Stimulated activated CD4-positive, alpha-beta T cell treated with anti-CD3 and anti-CD28 coated beads, Interleukin-12 subunit alpha, Interleukin-12 subunit beta, amount 100 ng/mL, for 48 hours (primary cell): ENCODE results near the gene SLX4IP.

Source experiments
- DNase-seq, 3 donors: peaks; one replicate each; pipeline ENCODE4 v3.0.0-alpha.2; 2020; ENCODE audit warnings: low read depth in 2 of 3, low spot score in 1 of 3

The SLX4IP gene

DNA sequence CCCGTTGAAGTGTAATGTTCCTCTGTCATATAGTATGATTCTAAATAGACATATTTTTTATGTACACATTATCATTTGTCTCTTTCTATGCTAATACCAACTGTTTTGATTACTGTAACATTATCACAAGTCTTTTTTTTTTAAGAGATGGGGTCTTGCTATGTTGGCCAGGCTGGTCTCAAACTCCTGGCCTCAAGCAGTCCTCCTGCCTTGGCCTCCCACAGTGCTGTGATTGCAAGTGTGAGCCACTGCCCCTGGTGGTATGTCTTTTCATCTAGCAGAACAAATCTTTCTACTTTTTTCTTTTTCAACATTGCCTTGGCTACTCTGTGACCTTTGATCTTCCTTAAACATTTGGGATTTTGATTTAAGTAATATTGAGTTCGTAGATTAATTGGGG is 57.7 kb downstream of the SLX4IP start:
- DNase-seq: no peak

DNA sequence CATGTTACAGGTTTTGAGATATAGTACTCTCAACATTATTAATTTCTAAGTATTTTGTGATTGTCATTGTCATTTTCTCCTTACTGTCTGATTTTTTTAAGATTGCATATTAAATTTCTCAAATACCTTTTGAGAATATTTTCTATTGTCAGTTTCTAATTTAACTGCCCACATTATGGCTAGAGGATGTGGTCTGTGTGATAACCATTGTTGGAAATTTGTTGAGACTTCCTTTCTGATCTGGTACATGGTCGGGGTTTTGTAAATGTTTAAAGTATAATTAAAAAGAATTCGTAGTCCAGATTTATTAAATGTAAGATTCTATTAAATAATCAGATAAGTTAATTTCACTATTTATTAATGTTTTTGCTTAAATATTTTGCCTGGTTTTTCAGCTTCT is 60.1 kb downstream of the SLX4IP start:
- DNase-seq: no peak

DNA sequence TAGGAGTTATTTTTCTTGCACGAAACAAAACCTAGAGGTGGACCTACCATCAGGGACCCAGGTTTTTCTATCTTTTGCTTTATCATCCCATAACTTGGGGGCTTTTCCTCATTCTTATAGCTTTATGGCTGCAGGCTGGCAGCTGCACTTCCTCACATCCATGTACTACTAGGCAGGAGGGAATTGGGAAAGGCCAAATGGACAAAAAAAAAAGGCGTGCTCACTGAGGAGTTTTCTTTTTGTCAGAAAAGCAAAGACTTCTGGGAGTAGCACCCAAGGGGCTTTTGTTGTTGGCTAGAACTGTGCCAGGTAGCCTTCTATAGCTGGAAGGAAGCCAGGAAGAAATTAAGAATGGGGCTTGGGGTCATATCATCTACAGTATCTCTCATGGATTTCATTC is 61.4 kb downstream of the SLX4IP start:
- no peak for DNase-seq

DNA sequence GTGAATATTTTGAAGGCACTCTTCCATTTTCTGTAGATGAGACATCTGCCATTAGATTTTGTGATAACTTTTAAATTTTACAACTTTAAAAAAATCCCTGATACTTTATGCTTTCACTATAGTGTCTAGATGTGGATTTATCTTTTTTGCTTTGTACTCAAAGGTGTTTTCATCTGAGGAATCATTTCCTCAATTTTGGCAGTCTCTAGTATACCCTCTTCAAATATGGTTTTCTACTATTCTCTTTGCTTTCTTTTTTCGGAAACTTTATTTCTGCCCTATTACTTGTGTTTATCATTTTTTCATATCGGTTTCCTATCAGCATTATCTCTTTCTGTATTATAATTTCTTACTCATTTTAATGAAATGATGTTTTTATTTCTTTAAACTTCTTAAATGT is 62.2 kb downstream of the SLX4IP start:
- DNase-seq: no peak

DNA sequence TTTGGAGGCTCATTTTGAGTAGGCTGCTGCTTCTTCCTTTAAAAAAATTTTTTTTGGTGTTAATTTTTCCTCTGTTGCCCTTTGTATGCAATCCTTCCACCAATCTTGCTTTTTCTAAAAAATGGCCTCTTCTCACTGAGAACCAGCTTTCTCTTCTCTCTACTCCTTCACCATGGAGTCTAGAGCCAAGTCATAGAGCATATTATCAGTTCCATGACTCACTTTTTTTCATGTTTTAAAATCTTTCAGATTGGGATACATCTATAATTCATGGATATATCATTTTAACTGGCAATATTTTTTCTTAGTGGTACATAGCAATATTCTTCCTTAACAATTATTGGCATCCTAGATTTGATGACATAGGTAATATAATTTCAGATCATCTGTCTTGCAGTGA is 62.7 kb downstream of the SLX4IP start:
- DNase-seq: no peak

DNA sequence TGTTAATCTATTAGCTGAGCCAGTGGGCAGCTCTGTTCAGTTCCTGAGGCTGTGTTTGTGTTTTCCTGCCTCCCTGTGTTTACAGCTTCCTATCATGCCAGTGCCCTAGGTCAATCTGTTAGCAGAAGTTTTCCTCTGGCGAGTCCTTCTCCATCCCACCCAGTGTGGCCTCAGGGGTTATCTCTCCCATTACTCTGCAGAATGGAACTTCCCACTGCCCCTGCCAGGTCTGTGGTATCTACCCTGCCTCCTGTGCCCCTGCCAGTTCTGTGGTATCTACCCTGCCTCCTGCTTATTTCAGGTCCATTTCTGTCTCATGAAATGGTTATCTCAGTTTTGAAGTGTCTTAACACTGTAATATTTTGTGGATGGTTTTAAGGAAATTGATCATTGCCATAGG is 63.1 kb downstream of the SLX4IP start:
- no peak for DNase-seq

DNA sequence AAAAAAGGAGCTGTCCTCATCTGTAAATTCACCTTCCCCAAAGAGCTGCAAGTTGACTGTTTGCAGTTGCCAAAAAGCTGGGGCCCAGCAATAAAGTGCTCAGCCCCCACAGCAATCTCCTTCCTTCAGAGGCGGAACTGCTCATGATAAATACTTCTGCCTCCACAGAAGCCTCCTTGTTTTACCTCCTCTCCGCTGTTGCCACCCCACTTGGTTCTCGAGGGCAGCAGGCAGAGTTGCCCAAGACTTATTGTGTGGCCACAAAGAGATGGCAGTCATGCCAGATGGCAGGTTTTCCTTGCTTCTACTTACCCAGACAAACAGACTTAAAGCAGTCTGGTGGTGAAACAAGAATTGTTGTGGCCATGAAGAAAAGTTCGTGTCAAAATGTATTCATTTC is 66.3 kb downstream of the SLX4IP start:
- no peak for DNase-seq

DNA sequence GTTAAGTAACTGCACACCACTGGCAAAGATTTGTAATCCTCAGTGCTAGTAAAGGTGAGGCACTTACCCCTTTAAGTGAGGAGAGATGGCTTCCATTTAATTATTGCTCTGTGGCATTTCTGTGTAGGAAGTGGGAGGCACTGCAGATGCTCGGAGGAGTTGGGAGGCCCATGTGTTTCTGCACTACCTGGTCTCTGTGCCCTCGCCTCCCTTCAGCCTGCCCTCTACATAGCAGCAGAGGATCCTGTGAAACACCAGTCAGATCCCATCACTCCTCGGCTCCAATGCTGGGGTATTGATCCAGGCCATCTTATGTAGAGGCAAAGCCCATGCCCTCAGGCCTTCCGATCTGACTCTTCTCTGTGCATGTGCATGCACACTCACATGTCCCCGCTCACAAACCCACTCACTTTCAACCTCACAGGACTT is 67.0 kb downstream of the SLX4IP start:
- peak in 1 of 3 donors; percentile 6 for DNase-seq

DNA sequence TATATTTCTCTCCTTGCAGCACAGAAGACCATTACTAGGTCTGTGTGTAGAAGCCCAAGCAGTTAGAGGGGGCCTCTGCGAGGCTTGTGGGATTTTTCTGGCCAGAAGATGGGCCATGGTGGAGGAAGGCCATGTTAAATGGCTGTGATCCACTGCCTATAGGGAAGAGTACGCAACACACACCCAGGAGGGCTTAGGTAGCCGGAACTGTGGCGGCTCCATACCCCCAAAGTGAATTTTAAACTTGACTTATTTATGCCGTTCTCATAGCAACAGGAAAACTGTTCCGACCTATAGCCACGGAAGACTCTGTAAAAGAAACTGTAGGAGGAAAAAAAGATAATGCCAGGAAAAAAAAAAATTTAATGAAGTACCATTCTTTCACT is 69.5 kb downstream of the SLX4IP start:
- no peak for DNase-seq

DNA sequence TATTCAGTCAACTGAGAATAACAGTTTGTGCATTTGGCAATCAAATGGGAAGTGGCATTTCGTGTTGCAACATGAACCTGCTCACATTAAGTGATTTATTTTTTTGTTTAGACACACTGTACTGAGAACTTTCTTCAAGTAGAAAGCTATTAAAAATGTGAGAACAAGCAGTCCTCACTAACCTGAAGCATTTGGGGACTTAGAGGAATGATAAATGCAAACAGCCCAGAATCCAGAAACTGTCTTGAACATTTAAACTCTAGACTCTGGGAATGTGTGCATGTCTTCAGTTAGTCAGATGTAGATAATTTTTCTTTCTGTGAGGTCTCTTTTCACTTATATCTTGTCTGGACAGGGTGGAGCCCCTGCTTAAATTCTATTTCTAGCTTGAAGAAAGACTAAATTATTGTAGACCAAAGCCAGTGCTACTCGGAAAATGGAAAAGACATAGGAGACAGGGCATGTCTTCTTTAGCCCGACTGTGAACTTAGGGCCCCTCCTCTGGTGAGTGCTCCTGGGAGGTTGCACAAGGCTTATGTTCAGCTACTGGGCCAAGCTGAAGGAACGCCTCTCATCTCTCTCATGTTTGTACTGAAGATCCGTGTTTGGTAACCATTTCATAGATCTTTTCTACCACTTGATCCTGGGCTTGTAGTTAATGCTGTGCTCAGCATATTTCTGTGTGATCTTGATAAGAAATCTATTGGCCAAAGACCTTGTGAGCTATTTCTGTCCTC is 70.1 kb downstream of the SLX4IP start:
- DNase-seq: no peak

DNA sequence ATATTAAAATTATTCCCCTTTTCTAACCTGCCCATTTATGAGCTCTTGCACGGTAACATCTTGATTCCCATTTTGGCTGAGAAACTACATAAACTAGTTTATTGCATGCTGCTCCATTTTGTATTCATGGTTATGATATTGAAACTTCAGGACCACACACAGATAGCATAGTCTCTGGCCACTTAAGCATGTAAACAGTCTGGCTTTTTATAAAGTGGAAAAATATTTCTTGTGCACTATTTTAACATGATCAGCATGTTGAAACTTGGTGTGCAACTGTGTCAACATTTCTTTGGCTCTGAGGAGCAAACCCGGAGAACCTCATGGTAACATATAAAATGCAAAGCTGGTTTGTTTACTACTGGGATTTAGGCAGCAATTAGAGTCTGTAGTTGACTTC is 70.7 kb downstream of the SLX4IP start:
- DNase-seq: no peak

DNA sequence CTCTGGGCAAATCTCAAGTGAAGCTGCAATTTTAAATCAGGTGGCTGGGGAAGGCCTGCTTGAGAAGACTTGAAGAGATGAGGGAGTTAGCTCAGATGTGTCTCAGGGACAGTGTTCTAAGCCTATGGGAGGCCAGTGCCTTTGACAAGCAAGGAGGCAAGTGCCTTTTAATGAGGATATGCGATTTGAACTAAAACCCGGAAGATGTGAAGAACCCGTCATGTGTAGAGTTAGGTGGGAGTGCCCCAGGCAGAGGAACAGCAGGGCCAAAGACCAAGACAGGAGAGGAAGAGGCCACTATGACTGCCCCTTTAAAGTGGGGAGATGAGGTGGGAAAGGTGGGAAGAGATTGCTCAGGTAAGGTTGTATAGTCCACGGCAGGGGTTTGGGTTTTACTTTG is 71.9 kb downstream of the SLX4IP start:
- DNase-seq: no peak

DNA sequence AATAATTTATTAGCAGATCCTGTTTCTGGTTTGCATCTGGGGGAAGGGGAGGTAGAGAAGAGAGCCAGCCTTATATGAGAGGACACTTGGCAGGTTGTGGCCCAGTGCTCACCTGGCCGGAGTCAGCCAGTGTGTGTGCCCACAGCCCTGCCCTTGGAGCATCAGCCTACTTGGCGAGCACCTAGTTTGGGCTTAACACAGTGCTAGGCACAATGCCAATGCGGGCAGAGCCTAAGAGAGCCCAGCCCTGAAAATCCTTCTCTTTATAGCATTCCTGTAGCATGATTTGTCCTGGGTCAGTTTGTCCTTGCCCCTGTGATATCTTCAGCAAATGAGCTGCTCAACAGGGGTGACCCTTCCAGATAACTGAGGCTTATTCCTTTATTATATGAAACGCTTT is 73.0 kb downstream of the SLX4IP start:
- no peak for DNase-seq

DNA sequence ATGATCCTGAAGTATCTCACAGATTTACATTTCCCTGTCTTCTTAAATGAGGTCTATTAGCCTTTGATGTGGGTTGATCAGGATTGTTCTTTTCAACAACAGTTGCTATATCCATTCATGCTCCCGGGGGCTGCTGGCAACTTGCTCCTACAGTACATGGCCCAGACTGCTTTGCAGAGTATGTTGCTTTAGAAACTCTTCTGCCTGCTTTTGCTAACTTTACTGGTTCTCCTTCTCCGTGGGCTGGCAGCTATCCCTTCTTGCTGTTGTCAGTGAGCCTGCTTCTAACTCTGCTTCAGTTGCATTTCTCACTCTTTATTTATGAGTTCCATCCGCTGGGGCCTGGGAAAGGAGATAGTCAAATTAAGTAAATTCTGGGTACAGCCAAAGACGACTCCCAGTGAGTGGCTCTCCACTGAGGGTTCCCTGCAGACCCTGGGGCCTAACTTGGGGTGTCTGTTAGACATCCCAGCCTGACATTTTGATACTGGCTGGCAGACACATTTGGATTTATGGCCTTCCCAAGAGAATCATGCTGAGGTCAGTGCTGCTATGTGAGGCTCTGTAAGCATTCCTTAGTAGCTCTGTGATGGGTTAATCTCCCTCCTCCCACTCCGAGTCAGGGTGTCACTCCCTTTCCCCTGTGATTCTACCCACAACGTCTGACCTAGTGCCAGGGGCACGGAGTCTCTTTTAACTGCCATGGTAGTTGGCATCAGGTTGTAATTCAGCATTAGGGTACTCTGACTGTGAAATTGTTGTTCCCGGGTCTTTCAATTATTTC is 73.6 kb downstream of the SLX4IP start:
- DNase-seq: no peak

DNA sequence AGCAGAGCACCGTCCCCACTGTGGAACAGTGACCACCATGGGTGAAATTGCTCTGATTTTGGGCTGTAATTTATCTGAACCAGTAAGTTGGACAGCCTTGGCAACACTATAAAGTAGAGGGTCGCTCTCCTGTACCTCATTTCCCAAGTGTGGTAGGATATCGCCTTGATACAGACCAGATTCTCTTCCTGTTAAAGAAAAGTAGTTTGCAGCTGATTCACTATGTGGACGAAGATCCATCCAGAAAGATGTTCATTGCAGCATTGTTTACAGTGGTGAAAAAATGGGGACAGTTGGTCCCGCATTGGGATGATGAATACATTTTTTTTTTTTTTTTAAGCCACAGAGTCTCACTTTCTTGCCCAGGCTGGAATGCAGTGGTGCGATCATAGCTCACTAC is 74.3 kb downstream of the SLX4IP start:
- no peak for DNase-seq

DNA sequence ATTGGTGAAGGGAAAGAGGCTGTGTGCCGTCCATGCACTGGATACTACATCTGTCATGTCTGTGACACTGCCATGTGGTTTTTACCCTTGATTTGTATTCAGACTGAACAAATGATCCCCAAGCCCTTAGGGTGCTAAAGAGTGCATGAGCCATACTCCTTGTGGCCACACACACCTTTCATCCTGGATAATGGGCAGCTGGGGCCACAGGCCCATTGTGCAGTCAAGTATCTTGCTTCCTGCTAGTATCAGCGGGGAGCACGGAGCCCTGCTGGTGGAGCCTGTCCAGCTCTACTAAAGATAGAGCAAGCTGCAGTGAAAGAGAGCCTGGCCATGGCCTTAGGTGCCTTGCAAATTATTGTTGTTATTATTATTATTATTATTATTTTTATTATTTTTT is 75.1 kb downstream of the SLX4IP start:
- no peak for DNase-seq

DNA sequence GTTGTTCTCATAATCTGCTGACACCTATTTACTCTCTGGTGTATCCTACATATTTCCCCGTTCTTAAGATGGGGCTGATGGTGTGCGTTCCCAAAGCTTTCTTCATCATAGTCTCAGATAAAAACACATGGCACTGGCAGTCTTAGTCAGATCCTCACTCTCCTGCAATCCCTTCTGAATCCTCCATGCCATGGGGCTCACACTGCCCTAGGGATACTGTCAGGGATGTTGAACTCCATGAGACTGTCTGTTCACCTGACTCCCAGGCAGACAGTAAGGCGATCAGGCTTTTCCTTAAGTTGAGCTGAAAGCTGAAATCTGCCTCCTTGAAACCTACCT is 76.0 kb downstream of the SLX4IP start:
- DNase-seq: no peak

DNA sequence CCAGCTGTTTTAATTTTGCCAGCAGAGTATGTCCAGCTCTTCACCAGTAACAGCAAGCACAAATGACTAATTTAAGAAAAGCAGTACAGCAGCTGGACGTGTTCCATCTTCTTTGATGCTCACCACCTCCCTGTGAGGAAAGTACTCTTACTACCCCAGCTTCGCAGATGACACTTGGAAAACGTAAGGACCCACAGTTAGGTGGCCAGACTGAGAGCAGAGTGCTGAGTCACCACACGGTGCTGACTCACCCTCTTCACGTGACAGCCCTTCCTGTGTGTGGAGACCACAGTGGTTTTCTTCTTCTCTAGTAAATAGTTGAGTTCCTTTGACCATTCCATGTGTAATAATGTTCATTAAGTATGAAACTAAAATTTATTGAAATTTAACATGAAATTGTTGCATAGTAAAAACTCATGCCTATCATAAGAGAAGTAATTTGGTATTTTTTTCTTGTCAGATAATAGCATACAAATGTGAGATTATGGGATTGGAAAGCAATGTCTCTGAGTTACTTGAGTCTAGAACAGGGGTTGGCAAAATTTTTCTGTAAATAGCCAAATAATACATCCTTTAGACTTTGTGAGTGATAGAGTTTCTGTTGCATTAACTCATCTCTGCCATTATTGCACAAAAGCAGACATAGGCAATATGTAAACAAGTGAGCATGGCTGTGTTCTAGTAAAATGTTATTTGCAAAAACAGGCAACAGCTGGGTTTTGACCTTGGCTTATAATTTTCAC is 76.6 kb downstream of the SLX4IP start:
- peak; percentile 46 to 51 (median 50) for DNase-seq

DNA sequence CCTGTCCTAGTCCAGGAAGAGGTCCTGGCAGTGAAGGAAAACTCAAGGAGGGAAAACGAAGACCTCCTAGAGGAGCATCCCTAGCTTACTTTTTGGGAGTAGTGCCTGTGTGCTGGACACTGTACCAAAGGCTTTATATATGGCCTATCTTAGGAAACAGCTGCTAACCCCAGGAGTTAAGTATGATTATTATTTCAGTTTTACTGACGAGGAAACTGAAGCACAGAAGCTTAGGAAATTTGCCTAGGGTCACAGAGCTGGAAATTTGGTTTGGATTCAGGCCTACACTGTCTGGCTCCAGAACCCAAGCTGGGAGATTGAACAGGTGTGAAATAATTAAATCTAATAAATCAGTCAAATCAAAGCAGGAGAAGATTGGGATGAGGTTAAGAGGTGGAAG is 78.0 kb downstream of the SLX4IP start:
- no peak for DNase-seq

DNA sequence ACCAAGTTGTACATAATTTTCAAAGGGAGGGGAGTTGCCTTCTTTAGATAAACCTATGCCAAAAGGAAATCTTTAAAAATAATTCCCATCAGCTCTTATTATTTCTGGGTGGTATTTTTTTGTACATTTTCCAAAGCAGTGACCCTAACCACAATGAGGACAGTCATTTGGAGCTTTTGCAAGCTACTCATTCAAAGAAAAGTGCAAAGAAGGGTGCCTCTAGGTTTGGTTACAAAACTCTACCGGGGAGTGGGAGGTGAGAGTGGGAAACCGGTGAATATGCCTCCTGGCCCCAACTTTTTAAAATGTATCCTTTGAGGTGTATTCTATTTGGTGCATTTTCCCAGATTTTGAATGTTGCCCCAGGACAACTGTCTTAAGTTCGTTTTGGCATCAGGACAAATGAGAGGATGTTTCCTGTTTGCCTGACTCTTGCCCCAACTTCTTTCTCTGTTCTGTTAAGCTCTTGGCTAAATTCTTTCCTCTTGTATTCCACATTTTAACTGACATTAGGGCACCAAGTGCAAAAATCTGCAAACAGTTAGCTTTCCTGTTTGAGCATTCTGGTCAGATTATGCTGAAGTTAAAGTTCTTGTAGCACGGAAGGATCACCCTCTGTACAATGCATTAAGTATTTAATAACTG is 78.9 kb downstream of the SLX4IP start:
- DNase-seq: no peak

DNA sequence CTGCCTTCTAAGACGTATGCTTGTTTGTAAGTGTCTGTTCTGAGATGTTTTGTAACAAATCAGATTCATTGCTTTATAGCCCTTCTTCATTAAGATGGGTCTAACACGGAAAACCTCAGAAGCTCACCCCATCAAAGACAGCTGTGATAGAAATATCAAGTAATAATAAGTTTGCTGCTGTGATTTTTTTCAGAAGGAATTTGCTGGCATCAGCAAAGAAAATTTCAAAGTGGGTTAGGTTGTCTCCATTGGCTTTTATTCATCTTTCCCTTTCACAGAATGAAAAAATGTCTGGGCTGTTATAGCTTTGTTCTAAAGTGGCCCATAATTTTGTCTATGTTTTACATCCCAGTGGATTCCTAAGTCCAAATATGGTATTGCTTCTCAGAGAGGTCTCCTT is 81.4 kb downstream of the SLX4IP start:
- DNase-seq: no peak
